ENCODE measurements around the gene ATXN1. TPM values are rescaled to one million over a fixed set of nuclear protein-coding genes. Genes with fewer than 3 reads are reported as not detected.

ATXN1 gene
- total and polyA plus RNA-seq, 2 donors from 2014 or later, result 4.2 to 58.2 TPM

- no peak for DNase-seq
- no peak for TF ChIP-seq CTCF (IDR thresholded peaks at IDR 0.05; ENCODE audit: borderline replicate concordance, extremely low read depth, insufficient read depth)
- no peak overlapping the region for H3K27ac ChIP-seq (ENCODE audit: low read depth in 2 of 2, low read length in 2 of 2)
- intact Hi-C loops (cut with DNase I), result no loop called here
- no peaks in the 10 kb centered on the region for H3K4me1 ChIP-seq (ENCODE audit: control insufficient read depth in 2 of 3, insufficient read depth in 2 of 3, low read depth in 1 of 3, low read length in 3 of 3)
- H3K9me3 ChIP-seq (ENCODE audit: control insufficient read depth in 2 of 3, insufficient read depth in 1 of 3, low read length in 3 of 3), result no peaks in the 10 kb centered on the region
- no peak overlapping the region for H3K9ac ChIP-seq (ENCODE audit: low read length in 3 of 3)
- no peak for FAIRE-seq
- H3K4me3 ChIP-seq (ENCODE audit: low read length in 3 of 3), result no peak overlapping the region
- no peaks in the 10 kb centered on the region for H3K27me3 ChIP-seq (ENCODE audit: control insufficient read depth, insufficient read depth, low read length)
- peaks cover 0 to 10% (median 9%) of the 10 kb centered on the region in 3 donors for H3K36me3 ChIP-seq (ENCODE audit: control insufficient read depth in 2 of 3, insufficient read depth in 3 of 3, low read length in 3 of 3)
Measured at GRCh38 chr6:16523606-16524379, 237.5 kb downstream of the ATXN1 start.

- DNase-seq (no peak), FAIRE-seq (no peak)
- H3K4me3 ChIP-seq (ENCODE audit: low read length in 3 of 3), result no peak overlapping the region
- no peak overlapping the region for H3K9ac ChIP-seq (ENCODE audit: low read length in 3 of 3)
- H3K36me3 ChIP-seq (ENCODE audit: control insufficient read depth in 2 of 3, insufficient read depth in 3 of 3, low read length in 3 of 3), result peaks cover 0 to 10% (median 9%) of the 10 kb centered on the region in 3 donors
- no peak overlapping the region for H3K27ac ChIP-seq (ENCODE audit: low read depth in 2 of 2, low read length in 2 of 2)
- intact Hi-C loops (cut with DNase I), result no loop called here
- no peaks in the 10 kb centered on the region for H3K9me3 ChIP-seq (ENCODE audit: control insufficient read depth in 2 of 3, insufficient read depth in 1 of 3, low read length in 3 of 3)
- no peak for TF ChIP-seq CTCF (IDR thresholded peaks at IDR 0.05; ENCODE audit: borderline replicate concordance, extremely low read depth, insufficient read depth)
- H3K27me3 ChIP-seq (ENCODE audit: control insufficient read depth, insufficient read depth, low read length), result no peaks in the 10 kb centered on the region
- H3K4me1 ChIP-seq (ENCODE audit: control insufficient read depth in 2 of 3, insufficient read depth in 2 of 3, low read depth in 1 of 3, low read length in 3 of 3), result no peaks in the 10 kb centered on the region
Measured at GRCh38 chr6:16522937-16523336, 238.3 kb downstream of the ATXN1 start.

GRCh38 chr6:16521528-16521927 is 239.7 kb downstream of the ATXN1 start:
- DNase-seq (no peak), FAIRE-seq (no peak)
- Histone ChIP-seq H3K9me3 (ENCODE audit: control insufficient read depth in 2 of 3, insufficient read depth in 1 of 3, low read length in 3 of 3) (no peaks in the 10 kb centered on the region), H3K27ac (ENCODE audit: low read depth in 2 of 2, low read length in 2 of 2) (no peak overlapping the region), H3K4me3 (ENCODE audit: low read length in 3 of 3) (no peak overlapping the region), H3K36me3 (ENCODE audit: control insufficient read depth in 2 of 3, insufficient read depth in 3 of 3, low read length in 3 of 3) (peaks cover 0 to 10% (median 9%) of the 10 kb centered on the region in 3 donors), H3K27me3 (ENCODE audit: control insufficient read depth, insufficient read depth, low read length) (no peaks in the 10 kb centered on the region), H3K4me1 (ENCODE audit: control insufficient read depth in 2 of 3, insufficient read depth in 2 of 3, low read depth in 1 of 3, low read length in 3 of 3) (no peaks in the 10 kb centered on the region), H3K9ac (ENCODE audit: low read length in 3 of 3) (no peak overlapping the region)
- intact Hi-C loops (cut with DNase I), result no loop called here
- TF ChIP-seq CTCF (IDR thresholded peaks at IDR 0.05; ENCODE audit: borderline replicate concordance, extremely low read depth, insufficient read depth), result no peak
